ENCODE data around the gene PLPP6. TPM values are rescaled to one million over a fixed set of nuclear protein-coding genes. Genes with fewer than 3 reads are reported as not detected.

Gene PLPP6
- total RNA-seq, 2 donors from 2014 or later, result 3.8 to 5.9 TPM

Other genes with a start within 250 kb of the PLPP6 start
- under 1 TPM in 1 of 2 donors, not detected in 1; 0.14 TPM for gene SLC1A1, start 171.8 kb upstream of the PLPP6 start, total RNA-seq
- gene SPATA6L, start 4.2 kb downstream of the PLPP6 start, total RNA-seq, result 1 to 10 TPM in 1 of 2 donors, under 1 TPM in 1; 0.78 to 2.6 TPM
- 10 to 100 TPM in 1 of 2 donors, 1 to 10 TPM in 1; 9.0 to 11.7 TPM for gene CDC37L1, start 17.3 kb downstream of the PLPP6 start, total RNA-seq
- gene AK3, start 78.9 kb downstream of the PLPP6 start, total RNA-seq, result 10 to 100 TPM; 23.2 to 25.4 TPM
- gene RCL1, start 130.7 kb downstream of the PLPP6 start, total RNA-seq, result 10 to 100 TPM; 18.6 to 31.9 TPM